Suppressor macrophage treated with lipopolysaccharide for 1 hour (primary cell): ENCODE data around the gene POU2F3.
"Not testable (repeated sequence)": the region's sequence is repeated elsewhere in the genome, so short reads cannot be mapped to it uniquely, and the experiment has no call there.

Source experiments
- DNase-seq, 3 donors: peaks; one replicate each; pipeline ENCODE4 v3.0.0-alpha.2; 2020 to 2022

The POU2F3 gene

DNA sequence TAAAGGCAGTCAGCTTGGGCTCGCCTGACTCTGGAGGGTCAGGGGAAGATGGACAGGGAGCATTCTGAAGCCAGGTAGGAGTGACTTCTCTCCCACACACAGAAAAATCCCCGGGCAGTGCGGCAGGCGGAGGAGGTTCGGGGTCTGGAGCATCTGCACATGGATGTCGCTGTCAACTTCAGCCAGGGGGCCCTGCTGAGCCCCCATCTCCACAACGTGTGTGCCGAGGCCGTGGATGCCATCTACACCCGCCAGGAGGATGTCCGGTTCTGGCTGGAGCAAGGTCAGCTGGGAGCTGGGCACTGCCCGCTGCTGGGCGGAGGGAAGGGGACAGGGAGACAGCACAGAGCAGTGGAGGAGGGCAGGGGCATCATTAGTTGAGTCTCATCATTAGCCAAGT lies 13.2 kb upstream of the POU2F3 start:
- DNase-seq, result no peak

DNA sequence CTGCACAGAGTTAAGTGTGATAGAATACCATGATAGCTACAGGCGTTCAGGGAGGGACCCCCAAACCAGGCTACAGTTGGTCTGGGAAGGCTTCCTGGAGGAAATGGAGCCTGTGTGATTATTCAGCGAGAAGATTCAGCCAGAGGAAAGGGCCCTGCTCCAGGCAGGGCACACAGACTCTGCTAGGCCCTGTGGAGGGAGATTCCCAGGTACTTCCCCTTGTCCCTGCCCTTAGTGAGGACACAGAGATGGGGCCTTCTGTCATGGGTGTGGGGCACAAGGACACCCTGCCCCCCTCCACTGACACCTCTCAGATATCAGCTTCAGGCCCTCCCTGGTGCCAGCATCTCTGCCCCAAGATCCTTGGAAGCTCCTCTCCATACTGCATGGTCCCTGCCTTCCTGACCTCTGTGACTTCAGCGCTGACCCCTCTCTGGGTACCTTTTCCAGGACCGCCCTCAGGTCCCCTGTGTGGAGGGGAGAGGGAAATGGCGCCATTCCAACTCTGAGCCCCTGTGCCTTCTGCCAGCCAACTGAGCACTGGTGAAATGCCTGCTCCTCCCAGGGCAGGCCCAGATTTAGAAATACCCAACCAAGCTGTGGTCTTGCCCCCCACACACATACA lies 12.6 kb upstream of the POU2F3 start:
- peak; percentile 38 to 61 (median 49) for DNase-seq

DNA sequence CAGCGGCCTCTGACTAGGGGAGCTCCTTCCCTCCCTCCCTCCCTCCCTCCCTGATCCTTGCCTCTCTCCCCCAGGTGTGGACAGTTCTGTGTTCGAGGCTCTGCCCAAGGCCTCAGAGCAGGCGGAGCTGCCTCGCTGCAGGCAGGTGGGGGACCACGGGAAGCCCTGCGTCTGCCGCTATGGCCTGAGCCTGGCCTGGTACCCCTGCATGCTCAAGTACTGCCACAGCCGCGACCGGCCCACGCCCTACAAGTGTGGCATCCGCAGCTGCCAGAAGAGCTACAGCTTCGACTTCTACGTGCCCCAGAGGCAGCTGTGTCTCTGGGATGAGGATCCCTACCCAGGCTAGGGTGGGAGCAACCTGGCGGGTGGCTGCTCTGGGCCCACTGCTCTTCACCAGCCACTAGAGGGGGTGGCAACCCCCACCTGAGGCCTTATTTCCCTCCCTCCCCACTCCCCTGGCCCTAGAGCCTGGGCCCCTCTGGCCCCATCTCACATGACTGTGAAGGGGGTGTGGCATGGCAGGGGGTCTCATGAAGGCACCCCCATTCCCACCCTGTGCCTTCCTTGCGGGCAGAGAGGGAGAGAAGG lies 11.1 kb upstream of the POU2F3 start:
- DNase-seq, result no peak

DNA sequence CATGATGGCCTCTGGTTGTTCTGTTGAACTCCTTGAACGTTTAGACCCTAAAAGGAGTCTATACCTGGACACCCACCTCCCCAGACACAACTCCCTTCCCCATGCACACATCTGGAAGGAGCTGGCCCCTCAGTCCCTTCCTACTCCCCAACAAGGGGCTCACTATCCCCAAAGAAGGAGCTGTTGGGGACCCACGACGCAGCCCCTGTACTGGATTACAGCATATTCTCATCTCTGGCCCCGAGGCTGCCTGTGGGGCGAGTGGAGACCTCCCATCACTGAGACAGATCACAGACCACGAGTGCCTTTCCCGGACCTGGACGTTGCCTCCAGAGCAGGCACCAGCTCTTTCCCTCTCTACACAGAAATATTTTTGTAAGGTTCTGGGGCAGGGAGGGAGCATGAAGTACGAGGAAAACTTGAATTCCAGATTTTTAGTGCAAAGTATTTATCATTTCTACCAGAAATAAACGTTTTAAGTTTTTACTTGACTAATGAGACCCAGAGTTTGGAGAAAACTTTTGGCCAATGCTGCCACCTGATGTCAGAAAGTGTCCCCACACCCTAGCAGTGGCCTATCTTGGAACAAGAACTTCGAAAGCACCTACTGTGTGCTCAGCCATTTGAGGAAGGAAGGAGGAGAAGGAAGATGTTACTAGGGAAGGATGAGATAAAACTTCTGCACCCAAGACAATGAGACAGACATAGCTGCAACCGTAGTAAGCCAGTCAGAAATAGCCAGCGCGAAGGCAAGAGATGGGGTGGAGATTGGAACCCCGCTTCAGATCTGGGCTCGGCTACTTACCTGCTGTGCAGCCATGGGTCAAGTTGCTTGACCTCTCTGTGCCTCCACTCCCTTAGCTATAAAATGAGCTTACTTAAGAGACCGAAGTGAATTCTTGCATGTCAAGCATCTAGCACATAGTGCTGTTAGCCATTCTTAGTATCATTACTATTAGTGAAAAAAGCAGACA lies 10.2 kb upstream of the POU2F3 start:
- DNase-seq, result peak; percentile 64 to 76 (median 65)

DNA sequence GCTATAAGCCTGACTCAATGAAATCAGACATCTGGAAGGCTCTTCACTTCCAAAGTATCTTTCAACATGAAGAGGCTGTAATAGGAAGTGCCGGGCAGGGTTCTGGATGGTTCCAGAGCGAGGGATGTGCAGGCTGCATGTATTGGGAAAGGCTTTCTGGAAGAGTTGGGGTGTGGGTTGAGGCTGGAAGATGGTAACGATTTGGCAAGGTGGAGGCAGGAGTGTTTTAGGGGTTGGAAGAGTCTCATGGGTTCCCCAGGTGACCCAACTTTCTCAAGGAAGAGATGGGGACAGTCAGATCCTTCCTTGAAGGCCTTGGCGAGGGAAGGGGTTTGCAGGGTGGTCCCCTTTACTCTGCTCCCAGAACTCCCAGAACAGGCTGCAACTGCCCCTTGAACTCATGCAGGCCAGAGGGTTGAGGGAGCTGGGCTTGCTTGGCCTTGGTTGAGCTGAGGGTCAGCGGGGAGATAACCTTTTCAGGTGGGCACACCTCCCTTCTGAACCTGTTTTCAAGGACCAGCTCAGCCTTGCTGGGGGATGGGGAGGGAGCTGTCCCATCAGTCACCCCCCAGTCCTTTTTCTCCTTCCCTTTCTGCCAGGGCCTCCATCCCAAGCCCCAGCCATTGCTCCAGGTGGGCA lies 9.4 kb upstream of the POU2F3 start:
- DNase-seq, result no peak

DNA sequence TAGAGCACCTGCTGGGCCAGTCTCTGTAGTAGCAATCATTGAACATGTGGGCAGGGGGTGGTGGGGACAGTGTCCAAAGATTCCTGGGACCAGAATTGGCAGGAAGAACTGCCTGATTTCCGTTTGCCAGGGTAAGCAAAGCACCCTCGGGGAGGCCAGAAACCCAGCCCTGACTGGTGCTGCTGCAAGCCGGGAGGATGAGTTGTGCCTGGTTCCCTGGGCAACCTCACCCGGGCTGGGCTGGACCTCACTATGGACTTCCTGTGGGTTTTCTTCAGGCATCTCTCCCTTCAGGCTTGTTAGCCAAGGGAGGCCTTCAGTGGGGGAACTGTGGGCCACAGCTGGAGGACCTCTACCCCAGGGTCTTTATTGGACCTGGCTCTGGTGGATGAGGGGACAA lies 8.0 kb upstream of the POU2F3 start:
- no peak for DNase-seq

DNA sequence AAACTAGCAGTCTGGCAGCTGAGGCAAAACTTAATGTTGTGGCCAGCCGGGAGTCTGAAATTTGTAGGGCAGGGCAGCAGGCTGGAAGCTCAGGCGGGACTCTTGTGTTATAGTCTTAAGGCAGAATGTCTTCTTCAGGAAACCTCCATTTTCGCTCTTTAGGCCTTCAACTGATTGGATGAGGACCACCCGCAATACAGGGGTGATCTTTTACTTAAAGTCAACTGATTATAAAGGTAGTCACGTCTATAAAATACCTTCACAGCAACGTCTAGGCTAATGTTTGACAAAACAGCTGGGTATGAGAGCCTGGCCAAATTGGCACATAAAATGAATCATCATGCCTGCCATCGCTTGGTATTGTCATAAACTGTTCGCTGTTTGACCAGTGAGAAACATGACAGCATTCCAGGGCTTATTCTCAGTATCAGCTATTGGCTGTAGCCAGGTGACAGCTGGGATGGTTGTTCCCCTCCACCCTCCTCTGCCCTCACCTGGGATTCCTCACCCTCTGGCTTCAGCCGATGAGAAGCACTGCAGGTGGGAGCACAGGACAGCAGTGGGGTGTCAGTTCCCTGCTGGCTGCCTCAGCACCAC lies 6.6 kb upstream of the POU2F3 start:
- no peak for DNase-seq

DNA sequence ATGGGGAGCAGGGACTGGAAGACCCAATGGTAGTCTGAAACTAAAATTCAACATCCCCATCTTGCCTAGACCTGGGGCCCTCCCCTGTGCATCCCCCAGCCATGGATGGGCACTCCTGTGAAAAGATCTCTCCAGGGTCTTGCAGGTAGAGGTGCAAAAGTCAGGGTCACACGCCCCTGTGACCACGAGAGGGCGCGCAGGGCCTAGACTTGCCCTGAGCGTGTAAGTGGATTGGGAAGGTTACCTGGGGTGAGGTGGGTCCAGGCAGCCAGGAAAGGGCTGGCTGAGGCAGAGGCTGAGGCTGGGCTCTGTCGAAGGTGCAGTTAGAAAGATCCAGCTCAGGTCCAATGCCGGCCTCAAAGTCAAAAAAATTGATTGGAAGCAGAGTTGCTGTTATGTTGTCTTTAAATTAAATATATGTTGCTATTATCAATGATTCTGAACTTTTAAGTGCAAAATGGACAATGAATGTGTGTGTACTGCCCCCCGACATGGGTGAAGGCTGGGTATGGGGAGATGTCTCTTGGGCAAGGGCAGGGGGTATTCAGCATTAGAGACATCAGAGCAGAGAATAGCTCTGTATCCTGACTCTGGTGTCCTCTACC lies 4.8 kb upstream of the POU2F3 start:
- peak; percentile 42 to 66 (median 54) for DNase-seq

DNA sequence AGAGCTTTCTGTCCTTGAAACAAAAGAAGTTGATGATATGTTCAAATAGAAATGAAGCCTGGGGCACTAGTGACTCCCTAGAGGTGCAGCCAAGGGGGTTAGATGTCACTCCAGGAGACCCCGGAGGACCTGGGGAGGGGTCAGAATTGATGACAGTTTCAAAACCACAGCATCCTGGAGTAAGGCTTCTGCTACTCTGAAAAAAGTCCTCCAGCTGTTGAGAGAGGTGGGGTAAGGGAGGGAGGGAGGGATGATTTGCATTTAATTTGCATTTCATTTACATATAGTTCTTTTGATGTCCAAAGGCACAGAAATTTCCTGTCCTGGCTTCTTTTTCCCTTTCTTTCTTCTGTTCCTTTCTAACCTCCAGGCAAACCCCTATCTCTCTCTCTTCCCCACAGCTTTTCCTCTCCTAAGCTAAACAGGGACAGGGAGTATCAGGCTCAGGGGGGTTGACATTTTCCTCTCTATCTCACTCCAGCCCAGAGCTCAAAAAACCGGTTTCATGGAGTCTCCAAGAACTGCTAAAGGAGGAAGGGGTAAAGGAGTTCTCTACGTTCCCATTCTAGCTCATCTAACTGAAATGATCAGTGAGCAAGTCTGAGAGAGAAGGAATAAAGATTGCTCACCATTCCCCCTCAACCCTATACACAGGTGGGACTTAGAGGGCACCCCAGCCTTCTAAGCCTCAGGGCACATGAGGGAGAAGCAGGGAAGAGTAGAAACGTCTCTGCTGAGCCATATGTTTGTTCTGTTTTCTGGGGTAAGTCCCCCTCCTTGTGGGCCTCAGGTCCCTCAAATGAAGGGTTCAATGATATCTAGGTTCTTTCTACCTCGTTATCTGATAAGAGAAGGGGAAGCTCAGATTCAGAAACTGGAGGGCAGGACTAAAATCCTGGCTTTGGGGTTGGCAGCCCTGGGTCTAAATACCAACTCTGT lies 3.5 kb upstream of the POU2F3 start:
- DNase-seq, result no peak

DNA sequence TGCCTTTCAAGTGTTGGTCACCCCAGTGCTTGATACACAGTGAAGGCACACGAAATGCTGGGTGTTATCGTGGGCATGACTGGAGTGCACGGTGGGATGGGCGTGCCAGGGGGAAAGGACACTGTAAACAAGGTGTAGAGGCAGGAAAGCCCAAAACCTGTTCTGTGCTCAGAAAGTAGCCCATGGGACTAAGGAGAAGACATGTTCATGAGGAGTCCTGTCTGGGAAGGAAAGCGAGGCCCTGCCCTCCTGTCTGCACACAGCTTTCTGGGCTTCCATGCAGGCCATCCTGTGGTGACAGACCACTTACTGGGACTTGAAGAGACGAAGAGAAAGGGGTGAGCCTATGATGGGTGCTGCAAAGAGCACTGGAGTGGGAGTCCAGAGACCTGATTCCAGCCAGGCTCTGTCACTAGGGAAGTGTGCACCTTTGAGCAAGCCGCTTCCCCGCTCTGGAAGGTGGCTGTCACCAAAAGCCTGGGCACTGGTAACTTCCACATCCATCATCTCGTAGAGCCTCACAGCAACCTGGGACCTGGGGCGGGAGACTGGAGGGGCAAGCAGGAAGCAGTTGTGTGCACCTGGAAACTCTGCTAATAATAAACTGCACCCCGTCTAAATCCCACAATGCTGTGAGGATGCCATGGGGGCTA lies 846 bp upstream of the POU2F3 start:
- DNase-seq, result no peak

DNA sequence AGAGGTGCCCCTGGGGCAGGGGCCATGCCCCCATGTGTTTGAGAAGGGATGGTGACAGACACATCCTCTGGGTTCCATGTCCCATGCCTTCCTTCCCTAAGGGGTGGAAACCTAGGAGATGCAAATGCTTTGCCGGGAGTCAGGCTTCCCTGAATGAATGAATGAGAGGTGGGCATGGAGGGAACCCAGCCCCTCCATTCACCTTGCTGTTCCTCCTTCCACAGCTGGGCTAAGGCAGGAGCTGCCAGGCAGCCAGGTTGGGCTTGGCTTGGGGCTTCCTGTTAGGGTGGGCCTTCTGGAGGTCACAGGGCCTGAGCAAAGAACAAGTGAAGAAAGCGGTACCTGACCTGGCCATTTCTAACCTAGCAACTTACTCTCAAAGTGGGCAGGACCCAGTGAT lies 926 bp downstream of the POU2F3 start:
- DNase-seq, result no peak

DNA sequence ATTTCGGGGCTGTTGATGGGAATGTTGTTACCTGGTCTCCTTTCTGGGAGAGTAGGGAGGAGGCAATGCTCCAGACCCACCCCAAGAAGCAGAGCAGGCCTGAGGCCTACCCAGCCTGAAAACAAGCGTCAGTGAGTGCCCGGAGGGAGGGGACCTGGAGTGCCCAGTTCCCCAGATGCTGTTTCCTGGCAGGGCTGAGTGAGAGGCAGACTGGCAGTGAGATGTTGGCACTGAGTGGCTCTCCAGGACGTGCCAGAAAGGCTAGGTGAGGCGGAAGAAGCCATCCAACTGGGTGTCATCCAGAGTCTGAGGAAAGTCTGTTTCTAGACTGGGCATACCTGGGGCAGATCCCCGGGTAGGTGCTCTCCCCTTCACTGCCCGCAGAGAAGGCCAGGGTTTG lies 1.3 kb downstream of the POU2F3 start:
- no peak for DNase-seq

DNA sequence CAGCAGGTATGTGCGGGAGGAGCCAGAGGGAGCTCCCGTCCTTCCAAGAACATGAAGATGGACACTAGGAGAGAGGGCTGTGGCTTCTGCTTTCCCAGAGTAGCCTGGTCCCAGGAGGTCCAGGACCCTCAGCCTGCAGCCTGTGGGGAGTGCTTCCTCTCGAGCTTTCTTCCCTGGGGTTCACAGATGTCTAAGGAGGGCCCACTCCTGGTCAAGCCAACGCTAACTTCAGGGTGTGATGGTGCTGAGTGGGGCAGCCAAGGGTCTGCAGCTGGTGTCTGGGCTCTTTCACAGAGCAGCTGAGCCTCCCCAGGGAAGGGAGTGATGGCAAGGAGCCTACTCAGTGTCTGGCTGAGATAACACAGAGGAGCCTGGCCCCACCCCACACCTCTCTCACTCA lies 3.3 kb downstream of the POU2F3 start:
- DNase-seq, result no peak

DNA sequence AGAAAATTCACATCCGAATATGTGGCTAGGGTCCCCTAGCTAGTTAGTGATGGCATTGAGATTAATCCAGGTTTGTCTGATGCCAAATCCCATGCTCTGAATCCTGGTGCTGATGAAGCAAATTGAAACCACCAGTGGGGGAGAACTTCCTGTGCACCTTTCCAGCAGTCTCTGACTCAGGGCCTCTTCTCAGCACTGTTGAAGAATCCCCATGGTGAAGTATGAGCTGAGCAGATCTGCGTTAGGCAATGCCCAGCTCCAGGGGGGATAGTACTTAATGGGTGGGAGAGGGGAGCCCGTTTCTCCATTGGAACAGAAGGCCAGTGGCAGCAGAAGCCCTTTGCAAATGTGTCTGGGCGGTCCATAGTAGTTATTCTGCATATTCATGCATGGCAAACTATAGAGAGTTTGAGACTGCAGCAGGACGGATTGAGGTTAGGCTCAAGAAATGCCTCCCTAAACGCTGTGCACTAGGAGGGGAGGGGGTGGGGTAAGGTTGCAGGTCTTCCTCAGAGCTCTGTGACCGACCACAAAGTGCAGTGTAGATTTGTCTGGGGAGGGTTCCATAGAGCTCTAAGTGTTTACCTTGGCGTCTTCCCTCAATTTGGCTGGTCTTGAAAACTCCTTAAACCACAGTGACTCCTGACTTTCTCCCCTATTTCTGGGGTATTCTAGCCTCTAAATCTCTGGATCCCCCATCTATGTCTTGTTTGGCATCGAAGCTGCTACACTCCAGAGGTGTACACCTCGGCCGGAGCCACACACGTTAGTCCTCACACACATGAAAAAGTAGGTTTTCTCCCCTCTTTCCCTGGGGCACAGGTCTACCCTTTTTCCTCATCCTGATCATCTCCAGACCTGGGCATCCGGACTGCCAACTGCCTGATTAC lies 4.8 kb downstream of the POU2F3 start:
- no peak for DNase-seq

DNA sequence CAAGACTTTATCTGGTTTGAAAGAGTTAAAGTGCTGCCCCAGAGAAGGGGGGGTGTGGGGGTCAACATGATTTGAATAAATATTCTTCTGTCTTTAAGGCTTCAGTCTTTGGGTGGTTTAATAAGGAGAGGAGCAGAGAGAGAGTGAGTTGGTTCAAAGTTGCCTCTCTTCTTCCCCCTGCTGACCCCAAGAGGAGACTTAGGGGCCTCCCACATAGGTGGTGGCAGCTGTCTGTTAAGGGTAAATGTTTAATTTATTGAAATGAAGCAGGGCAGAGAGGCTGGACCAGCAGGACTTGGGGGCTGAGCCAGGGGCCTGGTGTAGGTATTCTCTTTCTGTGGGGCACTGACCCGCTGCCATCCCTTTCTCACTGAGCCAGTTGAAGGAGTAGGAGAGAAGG lies 5.5 kb downstream of the POU2F3 start:
- no peak for DNase-seq

DNA sequence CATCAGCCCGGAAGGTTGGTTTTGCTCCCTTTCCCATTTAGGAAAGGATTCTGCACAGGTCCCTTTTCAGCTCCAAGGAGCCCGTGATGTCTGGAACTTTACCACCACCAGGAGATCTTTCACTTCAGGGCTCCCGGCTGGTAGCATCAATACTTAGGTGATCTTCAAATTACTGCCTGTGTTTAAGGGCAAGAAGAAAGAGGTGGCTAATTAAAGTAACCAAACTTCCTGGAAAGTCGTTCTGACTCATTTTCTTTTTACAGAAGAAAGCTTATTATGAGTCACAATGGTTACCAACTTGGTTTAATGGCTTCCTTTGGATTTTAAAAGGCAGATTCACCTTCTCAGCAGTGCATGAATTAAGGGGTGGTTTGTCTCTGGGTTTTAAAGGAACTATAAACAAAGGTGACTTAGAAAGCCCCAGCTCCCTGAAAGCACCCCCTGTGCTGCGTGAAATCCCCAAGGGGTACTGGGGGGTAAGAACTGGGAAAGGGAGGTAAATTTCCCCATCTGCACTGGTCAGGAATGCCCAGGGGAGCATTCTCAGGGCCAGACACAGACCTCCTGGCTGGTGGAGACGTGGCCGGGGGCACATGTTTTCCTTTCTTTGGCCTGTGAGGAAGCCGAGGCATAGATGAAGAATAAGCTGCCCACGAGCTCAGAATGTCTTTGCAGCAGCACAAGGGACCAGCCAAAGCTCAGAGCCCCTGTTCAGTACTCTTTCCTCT lies 8.8 kb downstream of the POU2F3 start:
- peak in 2 of 3 donors; percentile 63 to 65 for DNase-seq

DNA sequence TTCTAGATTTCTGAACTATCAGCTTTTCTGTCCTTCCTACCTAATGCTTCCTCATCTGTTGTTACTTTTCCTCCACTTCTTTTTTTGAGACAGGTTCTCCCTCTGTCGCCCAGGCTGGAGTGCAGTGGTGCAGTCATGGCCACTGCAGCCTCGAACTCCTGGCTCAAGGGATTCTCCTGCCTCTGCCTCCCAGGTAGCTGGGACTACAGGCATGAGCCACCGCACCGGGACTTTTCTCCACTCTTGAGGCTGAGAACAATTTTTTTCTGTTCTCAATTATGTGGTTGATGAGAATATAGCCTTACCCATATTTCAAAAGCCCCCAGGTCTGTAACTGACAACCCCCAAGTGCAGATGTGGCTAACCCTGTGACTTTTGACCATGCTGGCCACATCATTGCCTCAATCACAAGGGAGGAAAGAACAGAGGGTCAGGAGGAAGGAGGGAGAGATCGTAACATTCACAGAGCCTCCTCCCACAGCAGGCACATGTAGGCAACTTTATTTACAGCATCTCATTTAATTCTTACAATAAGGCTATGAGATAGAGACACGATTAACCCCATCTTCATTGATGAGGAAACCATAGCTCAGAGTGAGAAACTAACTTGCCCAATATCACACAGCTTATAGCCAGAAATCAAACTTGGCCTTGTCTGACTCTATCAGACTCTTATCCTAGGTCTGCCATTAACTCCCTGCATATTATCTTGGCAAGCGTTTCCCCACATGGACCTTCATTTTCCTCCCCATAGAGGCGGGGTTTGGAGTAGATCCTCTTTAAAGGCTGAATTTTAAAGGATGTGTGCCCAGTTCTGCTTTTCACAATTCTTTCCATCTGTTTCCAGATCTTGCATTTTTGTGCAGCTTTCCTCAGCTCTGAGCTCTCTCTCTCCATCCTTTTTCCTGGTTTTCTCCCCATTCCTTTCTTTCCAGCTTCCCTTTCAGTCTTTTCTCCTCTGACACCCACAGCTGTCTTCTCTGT lies 9.6 kb downstream of the POU2F3 start:
- DNase-seq, result no peak

DNA sequence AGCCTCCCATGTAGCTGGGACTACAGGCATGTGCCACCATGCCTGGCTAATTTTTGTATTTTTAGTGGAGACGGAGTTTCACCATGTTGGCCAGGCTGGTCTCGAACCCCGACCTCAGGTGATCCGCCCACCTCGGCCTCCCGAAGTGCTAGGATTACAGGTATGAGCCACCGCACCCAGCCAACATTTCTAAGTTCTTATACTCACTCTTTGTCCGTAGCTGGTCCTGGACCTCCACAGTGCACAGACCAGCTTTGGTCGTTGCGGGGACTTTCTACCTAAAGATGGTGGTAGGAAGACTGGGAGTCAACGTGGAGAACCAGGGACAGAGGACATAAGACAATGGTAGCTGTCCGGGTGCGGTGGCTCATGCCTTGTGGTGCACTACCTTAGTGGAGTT lies 13.4 kb downstream of the POU2F3 start:
- DNase-seq, result not testable (repeated sequence)
